ENCODE measurements around the gene KLHDC7B.

Gene KLHDC7B

DNA sequence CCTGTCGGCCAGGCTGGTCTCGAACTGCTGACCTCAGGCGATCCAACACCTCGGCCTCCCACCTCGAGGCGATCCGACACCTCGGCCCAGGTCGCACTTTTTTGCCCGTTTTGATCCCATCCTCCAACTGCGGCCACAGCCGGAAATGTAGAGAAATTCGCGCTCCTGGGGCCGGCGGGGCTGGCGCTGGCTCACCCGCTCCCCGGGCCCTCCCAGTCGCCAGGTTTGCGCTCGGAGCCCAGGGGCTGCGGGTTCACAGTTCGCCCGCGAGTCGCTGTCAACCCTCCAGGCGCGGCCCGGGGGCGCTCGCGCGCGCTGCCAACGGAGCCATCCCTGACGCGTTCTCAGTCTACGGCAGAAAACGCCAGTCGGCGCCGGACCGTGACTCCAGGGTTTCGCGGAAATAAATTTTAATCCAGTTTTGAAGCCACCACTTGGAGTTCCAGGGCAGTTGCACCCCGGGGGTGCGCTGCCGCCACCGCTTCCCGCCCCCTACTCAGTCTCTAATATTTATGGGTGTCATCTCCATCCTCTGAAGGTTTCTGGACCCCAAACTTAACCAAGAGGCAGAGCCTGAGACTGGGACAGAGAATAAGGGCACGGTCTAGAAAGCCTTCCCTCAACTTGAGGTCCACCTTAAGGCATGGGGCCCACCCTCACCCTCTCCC is 1.5 kb upstream of the KLHDC7B start:
- H3K27ac Mint-ChIP-seq, result peak overlapping the region; percentile 80

DNA sequence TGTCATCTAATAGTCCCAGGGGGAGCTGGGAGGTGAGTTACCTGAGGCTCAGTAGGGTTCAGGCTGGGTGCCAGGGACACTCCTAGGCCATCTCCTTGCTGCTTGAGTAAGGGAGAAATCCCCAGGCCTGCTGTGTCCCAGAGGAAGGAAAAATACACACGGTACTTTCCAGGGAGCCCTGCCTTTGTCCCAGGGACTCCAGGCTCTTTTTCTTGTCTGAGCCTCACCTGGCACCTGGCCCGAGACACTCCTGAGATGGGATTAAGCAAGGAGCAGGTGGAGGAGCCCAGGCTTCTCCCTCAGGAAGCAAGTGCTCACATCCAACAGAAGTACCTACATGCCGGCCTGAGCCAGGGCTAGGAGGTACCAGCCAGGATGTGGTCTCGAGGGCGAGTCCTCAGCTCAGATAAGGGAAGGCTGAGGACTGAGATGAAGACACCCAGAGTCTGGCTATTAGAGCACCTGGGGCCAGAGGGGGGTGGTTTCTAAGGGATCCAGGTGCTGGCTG is 899 bp upstream of the KLHDC7B start:
- Mint-ChIP-seq H3K4me1 (ENCODE audit: low read depth) (peaks cover 45% of the 10 kb centered on the region), H3K4me3 (peak overlapping the region; percentile 67), H3K27ac (peak overlapping the region; percentile 80), H3K9me3 (no peaks in the 10 kb centered on the region), H3K36me3 (ENCODE audit: low read depth) (peaks cover 2% of the 10 kb centered on the region), H3K27me3 (ENCODE audit: low read depth) (no peaks in the 10 kb centered on the region)
- DNase-seq (ENCODE audit: low spot score), result no peak

More for the DNA sequence above, 1.5 kb upstream of the KLHDC7B start:
- Mint-ChIP-seq H3K27me3 (ENCODE audit: low read depth) (no peaks in the 10 kb centered on the region), H3K9me3 (no peaks in the 10 kb centered on the region), H3K4me3 (peak overlapping the region; percentile 67), H3K36me3 (ENCODE audit: low read depth) (peaks cover 2% of the 10 kb centered on the region), H3K4me1 (ENCODE audit: low read depth) (peaks cover 51% of the 10 kb centered on the region)
- DNase-seq (ENCODE audit: low spot score), result peak; percentile 77

DNA sequence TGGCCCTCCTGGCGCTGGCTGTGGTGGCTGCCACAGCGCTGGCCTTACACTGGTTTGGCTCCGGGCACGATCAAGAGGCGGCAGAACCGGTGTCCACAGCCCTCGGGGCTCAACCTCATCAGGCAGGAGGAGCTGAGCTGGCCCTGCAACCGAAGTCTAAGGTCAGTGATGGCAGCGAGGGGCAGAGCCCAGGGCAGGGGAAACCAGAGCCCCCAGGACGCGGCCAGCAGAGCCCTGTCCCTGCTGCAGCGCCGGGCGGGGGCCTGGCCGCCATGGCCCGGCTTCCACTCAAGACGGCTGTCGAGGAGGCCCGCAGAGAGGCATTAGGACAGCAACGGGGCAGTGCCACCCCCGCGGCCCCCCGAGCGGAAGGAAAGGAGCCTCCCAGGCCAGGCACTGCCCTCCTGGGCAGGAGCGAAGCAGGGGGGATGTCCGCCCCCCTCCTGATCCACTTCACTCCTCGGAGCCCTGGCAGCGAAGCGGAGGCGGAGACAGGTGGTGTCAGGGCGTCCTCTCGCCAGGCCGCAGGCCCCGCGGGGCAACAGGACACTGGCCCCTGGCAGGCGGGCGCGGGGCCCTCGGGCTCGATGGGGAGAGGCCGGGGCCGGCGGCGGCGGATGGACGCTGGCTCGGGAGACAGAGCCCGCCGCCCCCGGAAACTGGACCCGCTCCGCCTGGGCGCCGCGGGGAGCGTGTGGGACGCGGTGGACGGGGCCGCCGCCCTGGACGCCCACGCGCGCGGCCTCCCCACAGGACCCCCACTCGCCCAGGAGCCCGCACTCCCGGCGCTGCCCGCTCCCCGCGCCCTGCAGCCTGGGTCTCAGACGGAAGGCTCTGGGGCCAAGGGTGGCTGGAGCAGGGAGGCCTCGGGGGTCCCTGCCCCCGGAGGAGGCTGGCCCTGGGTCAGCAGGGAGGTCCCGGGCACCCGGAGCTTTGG is 895 bp downstream of the KLHDC7B start:
- Mint-ChIP-seq H3K9me3 (no peaks in the 10 kb centered on the region), H3K27ac (no peak overlapping the region), H3K27me3 (ENCODE audit: low read depth) (no peaks in the 10 kb centered on the region), H3K4me3 (peak overlapping the region; percentile 38), H3K4me1 (ENCODE audit: low read depth) (peaks cover 32% of the 10 kb centered on the region), H3K36me3 (ENCODE audit: low read depth) (no peaks in the 10 kb centered on the region)
- no peak for DNase-seq (ENCODE audit: low spot score)

DNA sequence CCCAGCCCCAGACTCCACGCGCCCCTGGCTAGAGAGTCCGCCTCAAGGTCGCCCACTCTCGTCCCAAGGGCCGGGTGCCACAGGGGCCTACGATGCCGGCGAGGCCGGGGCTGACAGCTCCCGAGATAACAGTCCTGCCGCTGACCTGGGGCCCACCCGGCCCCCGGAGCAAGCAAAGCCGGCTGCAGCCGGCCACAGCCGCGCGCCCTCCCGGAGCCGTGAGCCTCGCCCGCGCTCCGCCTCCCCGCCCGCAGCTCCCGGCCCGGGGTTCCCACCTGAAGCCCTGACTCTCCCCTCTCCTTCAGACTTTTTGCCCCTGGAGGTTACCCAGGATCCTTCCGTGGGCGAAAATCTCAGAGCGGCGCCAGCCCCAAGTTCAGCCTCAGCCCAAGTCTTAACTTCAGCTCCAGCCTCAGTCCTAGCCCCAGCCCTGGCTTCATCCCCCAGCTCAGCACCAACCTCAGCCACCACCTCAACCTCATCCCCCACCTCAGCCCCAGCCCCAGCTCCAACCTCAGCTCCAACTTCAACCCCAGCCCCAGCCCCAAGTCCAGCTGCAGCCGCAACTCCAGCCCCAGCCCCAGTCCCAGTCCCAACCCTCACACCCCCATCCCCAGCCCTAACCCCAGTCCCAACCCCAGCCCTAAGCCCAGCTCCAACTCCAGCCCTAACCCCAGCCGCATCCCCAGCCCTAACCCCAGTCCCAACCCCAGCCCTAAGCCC is 1.7 kb downstream of the KLHDC7B start:
- Mint-ChIP-seq H3K36me3 (ENCODE audit: low read depth) (no peaks in the 10 kb centered on the region), H3K27me3 (ENCODE audit: low read depth) (no peaks in the 10 kb centered on the region), H3K9me3 (no peaks in the 10 kb centered on the region), H3K4me1 (ENCODE audit: low read depth) (peaks cover 26% of the 10 kb centered on the region), H3K27ac (peak overlapping the region; percentile 72), H3K4me3 (peak overlapping the region; percentile 36)
- no peak for DNase-seq (ENCODE audit: low spot score)

DNA sequence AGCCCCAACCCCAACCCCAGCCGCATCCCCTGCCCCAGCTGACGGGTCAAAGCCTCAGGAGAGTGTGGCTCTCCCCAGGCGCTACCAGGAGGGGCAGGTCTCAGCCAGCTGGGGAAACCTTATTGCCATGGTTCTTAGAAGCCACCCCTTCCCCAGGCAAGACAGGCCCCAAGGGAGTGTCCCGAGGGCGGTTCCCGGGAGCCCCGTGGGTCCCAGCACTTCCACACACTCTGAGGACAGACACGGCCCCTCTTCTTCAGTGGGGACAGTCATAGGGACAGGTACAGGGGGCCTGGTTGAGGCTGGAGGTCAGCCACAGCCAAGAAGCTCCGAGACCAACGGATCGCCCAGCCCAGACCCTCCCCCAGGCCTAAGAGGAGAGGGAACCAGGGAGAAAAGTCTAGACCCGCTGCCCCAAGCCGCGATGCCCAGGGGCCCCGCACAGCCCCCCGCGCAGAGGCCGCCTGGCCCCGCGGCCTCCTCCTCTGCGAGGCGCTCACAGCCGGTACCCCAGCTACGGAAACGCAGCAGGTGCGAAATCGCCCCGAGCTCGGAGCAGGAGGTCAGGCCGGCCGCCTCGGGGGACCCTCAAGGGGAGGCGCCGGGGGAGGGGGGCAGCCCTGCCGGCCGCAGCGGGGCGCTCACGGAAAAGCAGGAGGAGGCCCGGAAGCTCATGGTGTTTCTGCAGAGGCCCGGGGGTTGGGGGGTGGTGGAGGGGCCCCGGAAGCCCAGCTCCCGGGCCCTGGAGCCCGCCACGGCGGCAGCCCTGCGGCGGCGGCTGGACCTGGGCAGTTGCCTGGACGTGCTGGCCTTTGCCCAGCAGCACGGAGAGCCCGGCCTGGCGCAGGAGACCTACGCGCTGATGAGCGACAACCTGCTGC is 2.6 kb downstream of the KLHDC7B start:
- Mint-ChIP-seq H3K36me3 (ENCODE audit: low read depth) (no peaks in the 10 kb centered on the region), H3K4me3 (peak overlapping the region; percentile 50), H3K9me3 (no peaks in the 10 kb centered on the region), H3K4me1 (ENCODE audit: low read depth) (peaks cover 23% of the 10 kb centered on the region), H3K27me3 (ENCODE audit: low read depth) (no peaks in the 10 kb centered on the region), H3K27ac (peak overlapping the region; percentile 84)
- DNase-seq (ENCODE audit: low spot score), result no peak

DNA sequence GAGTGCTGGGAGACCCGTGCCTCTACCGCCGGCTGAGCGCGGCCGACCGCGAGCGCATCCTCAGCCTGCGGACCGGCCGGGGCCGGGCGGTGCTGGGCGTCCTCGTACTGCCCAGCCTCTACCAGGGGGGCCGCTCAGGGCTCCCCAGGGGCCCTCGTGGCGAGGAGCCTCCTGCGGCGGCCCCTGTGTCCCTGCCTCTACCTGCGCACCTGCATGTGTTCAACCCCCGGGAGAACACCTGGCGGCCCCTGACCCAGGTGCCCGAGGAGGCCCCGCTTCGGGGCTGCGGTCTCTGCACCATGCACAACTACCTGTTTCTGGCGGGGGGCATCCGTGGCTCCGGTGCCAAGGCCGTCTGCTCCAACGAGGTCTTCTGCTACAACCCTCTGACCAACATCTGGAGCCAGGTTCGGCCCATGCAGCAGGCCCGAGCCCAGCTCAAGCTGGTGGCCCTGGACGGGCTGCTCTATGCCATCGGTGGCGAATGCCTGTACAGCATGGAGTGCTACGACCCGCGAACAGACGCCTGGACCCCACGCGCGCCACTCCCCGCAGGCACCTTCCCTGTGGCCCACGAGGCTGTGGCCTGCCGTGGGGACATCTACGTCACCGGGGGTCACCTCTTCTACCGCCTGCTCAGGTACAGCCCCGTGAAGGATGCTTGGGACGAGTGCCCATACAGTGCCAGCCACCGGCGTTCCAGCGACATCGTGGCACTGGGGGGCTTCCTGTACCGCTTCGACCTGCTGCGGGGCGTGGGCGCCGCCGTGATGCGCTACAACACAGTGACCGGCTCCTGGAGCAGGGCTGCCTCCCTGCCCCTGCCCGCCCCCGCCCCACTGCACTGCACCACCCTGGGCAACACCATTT is 3.5 kb downstream of the KLHDC7B start:
- peak overlapping the region; percentile 71 for H3K27ac Mint-ChIP-seq

DNA sequence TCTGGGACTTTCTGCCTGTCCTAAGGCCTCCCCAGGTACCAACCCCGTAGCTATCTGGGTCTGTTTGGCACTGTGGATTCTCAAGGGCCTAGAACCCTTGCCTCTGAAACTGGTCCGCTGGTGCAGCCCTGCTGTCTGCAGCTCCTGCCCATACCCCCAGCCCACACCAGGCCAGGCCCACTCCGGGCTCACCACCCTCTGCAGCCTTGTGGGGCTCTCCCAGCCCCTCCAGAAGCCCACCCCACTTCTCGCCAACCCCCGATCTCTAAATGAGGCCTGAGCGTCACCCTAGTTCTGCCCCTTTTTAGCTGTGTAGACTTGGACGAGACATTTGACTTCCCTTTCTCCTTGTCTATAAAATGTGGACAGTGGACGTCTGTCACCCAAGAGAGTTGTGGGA is 4.7 kb downstream of the KLHDC7B start:
- Mint-ChIP-seq H3K4me1 (ENCODE audit: low read depth) (peaks cover 11% of the 10 kb centered on the region), H3K9me3 (no peaks in the 10 kb centered on the region), H3K4me3 (peak overlapping the region; percentile 70), H3K27me3 (ENCODE audit: low read depth) (no peaks in the 10 kb centered on the region), H3K36me3 (ENCODE audit: low read depth) (no peaks in the 10 kb centered on the region), H3K27ac (peak overlapping the region; percentile 79)
- DNase-seq (ENCODE audit: low spot score), result no peak

More for the DNA sequence above, 3.5 kb downstream of the KLHDC7B start:
- no peaks in the 10 kb centered on the region for H3K9me3 Mint-ChIP-seq
- no peak for DNase-seq (ENCODE audit: low spot score)
- peak overlapping the region; percentile 69 for H3K4me3 Mint-ChIP-seq
- peaks cover 23% of the 10 kb centered on the region for H3K4me1 Mint-ChIP-seq (ENCODE audit: low read depth)
- H3K36me3 Mint-ChIP-seq (ENCODE audit: low read depth), result no peaks in the 10 kb centered on the region
- no peaks in the 10 kb centered on the region for H3K27me3 Mint-ChIP-seq (ENCODE audit: low read depth)

DNA sequence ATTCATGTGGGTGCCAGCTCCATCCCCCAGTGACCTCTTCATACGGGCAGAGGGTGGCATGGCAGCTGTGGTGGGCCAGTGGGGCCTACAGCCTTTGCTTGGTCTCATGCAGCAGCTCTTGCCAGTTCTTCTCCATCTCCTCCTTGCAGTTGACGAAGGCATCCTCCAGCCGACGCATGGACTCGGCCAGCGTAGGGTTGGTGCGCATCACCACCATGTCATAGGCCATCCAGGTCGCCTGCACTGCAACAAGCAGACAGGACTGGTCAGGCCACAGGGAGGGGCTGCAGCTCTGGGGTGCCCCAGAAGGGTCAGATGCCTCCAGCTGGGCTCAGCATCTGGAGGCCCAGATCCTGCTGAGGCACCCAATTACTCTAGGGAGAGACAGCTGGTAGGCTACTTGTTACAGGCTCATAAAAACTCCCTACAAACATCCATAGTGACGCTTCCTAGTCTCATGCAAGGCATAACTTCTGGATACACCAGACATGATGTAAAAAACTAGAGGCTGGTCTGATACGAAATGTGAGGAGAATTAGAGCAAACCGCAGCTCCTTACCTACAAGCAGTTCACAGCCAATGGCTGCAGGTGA is 5.6 kb downstream of the KLHDC7B start:
- H3K9me3 Mint-ChIP-seq, result no peaks in the 10 kb centered on the region
- H3K36me3 Mint-ChIP-seq (ENCODE audit: low read depth), result no peaks in the 10 kb centered on the region
- no peak overlapping the region for H3K27ac Mint-ChIP-seq
- peaks cover 5% of the 10 kb centered on the region for H3K4me1 Mint-ChIP-seq (ENCODE audit: low read depth)
- DNase-seq (ENCODE audit: low spot score), result no peak
- H3K4me3 Mint-ChIP-seq, result no peak overlapping the region
- peaks cover 1% of the 10 kb centered on the region for H3K27me3 Mint-ChIP-seq (ENCODE audit: low read depth)

DNA sequence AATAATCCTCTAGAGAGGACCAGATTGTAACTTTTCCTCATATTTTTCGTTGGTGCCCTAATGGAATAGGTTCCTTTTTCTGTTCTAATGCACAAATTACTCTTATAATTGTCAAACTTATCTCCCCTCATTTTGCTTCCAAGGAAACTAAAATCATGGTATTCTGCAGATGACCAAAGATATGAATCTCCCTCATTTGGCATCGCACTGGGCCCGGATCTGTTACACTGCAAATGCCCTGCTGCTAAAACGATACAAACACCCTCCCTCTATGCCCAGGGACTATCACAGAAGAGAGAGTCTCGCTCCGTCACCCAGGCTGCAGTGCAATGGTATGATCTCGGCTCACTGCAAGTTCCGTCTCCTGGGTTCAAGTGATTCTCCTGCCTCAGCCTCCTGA is 7.6 kb downstream of the KLHDC7B start:
- H3K9me3 Mint-ChIP-seq, result no peaks in the 10 kb centered on the region
- H3K4me1 Mint-ChIP-seq (ENCODE audit: low read depth), result peaks cover 2% of the 10 kb centered on the region
- DNase-seq (ENCODE audit: low spot score), result no peak
- no peak overlapping the region for H3K27ac Mint-ChIP-seq
- peaks cover 6% of the 10 kb centered on the region for H3K27me3 Mint-ChIP-seq (ENCODE audit: low read depth)
- no peak overlapping the region for H3K4me3 Mint-ChIP-seq
- H3K36me3 Mint-ChIP-seq (ENCODE audit: low read depth), result no peaks in the 10 kb centered on the region

DNA sequence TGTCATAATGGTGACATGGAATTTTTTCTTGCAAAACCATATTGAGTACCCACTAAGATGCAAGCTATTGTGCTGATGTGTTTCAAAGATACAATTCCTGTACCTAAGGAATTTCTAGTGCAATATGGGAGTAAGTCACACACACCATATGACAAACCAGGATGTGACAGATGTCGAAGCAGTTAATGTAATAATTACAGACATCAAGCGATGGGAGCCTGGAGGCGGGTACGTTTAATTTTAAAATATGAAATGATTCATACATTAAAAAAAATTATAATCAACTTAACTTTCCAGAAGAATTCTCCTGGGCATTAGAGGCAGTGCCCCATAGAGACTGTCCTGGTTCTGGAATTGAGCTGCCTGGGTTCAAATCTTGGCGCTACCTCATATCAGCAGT is 11.0 kb downstream of the KLHDC7B start:
- Mint-ChIP-seq H3K27ac (no peak overlapping the region), H3K4me3 (no peak overlapping the region), H3K27me3 (ENCODE audit: low read depth) (peaks cover 20% of the 10 kb centered on the region), H3K36me3 (ENCODE audit: low read depth) (no peaks in the 10 kb centered on the region), H3K9me3 (no peaks in the 10 kb centered on the region), H3K4me1 (ENCODE audit: low read depth) (peaks cover 6% of the 10 kb centered on the region)
- DNase-seq (ENCODE audit: low spot score), result no peak

DNA sequence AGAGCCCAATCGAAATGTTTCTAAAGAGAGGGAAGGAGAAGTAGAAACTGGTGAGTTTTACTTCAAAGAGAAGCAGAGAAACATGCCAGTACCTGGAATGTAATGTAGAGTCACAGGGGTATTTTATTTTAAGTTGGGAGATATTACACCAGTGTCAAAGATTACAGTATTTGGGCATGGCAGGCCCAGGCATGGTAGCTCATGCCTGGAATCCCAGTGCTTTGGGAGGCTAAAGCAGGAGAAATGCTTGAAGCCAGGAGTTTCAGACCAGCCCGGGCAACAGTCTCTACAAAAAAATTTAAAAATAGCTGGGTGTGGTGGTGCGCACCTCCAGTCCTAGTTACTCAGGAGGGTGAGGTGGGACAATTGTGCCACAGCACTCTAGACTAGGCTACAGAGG is 14.3 kb downstream of the KLHDC7B start:
- Mint-ChIP-seq H3K4me3 (no peak overlapping the region), H3K9me3 (no peaks in the 10 kb centered on the region), H3K36me3 (ENCODE audit: low read depth) (no peaks in the 10 kb centered on the region), H3K27ac (no peak overlapping the region), H3K27me3 (ENCODE audit: low read depth) (peaks cover 29% of the 10 kb centered on the region), H3K4me1 (ENCODE audit: low read depth) (peaks cover 19% of the 10 kb centered on the region)
- no peak for DNase-seq (ENCODE audit: low spot score)
